Heart right ventricle (tissue), 16 donors: Measurements from ENCODE around the gene SCYL3. TPM values are rescaled to one million over a fixed set of nuclear protein-coding genes. Genes with fewer than 3 reads are reported as not detected.

Source experiments
- ATAC-seq, 8 donors: fragments of 200-7000 bp; cut with Tn5 transposase; one replicate each; pipeline ENCODE4 v1.9.1; 2020; ENCODE audit warnings: mild to moderate bottlenecking in 8 of 8, moderate library complexity in 8 of 8, moderate number of reproducible peaks in 1 of 8
- DNase-seq, 2 donors: peaks; one replicate each; pipeline ENCODE4 v3.0.0-alpha.2; 2020
- H3K27ac ChIP-seq, 10 donors: fragments of 200-600 bp; sonication (generic) in 2 of 10; one replicate each; pipeline versions ENCODE4 v1.5.0 to v1.8.0; 2020 to 2022; ENCODE audit warnings: mild to moderate bottlenecking in 3 of 10
- H3K27me3 ChIP-seq, 7 donors: fragments of 200-600 bp; one replicate each; pipeline ENCODE4 v1.8.0; 2021 to 2022; ENCODE audit warnings: mild to moderate bottlenecking in 2 of 7
- H3K36me3 ChIP-seq, 9 donors: fragments of 200-600 bp; sonication (generic) in 1 of 9; one replicate each; pipeline versions ENCODE4 v1.5.0 to v1.8.0; 2020 to 2022; ENCODE audit warnings: mild to moderate bottlenecking in 2 of 9
- H3K4me1 ChIP-seq, 9 donors: fragments of 200-600 bp; sonication (generic) in 1 of 9; one replicate each; pipeline versions ENCODE4 v1.5.0 to v1.8.0; 2020 to 2022; ENCODE audit warnings: mild to moderate bottlenecking in 4 of 9
- H3K4me3 ChIP-seq, 10 donors: fragments of 200-600 bp; sonication (generic) in 2 of 10; one replicate each; pipeline versions ENCODE4 v1.5.0 to v1.8.0; 2020 to 2022; ENCODE audit warnings: mild to moderate bottlenecking in 7 of 10, moderate library complexity in 2 of 10
- H3K9me3 ChIP-seq, 11 donors: fragments of 200-600 bp in 10 of 11; sonication (generic) in 2 of 11; one replicate each; pipeline versions ENCODE4 v1.5.0 to v1.8.0; 2013 to 2022; ENCODE audit warnings: mild to moderate bottlenecking in 2 of 11, control low read depth in 1 of 11, moderate library complexity in 1 of 11
- CTCF ChIP-seq, 9 donors: fragments of 200-600 bp; sonication (generic) in 2 of 9; IDR thresholded peaks; one replicate each; pipeline versions ENCODE4 v1.5.0 to v1.8.0; 2021 to 2022; ENCODE audit warnings: antibody characterized with exemption in 9 of 9, mild to moderate bottlenecking in 5 of 9, moderate library complexity in 1 of 9
- WGBS, 2 donors: extraction: QIAGEN DNeasy Blood & Tissue Kit; methylation state at CpG; one replicate each; pipeline ENCODE4 v1.1.7; 2013; ENCODE audit warnings: inconsistent platforms in 1 of 2; 5-methylcytosine and 5-hydroxymethylcytosine counted together
- intact Hi-C, 10 donors: fragments of 100-400 bp; cut with DNase I; formaldehyde crosslinking; loops; one replicate each; pipeline versions ENCODE4 v1.11.1 to v1.14.2; 2022
- long read RNA-seq, 3 donors: library from polyadenylated mRNA; unstranded; transcript quantifications; one replicate each; pipeline ENCODE4 v2.0.0, GENCODE V29; 2020 to 2021
- polyA plus RNA-seq, 2 donors: library from polyadenylated mRNA; stranded (reverse); fragments of 200-250 nt; gene quantifications; one replicate each; pipeline ENCODE4 v1.2.3, GENCODE V29; 2013
- total RNA-seq, 10 donors: library from RNA; stranded (reverse); fragmentation: NEBNext Ultra II Directional in 3 of 10; extraction: Animal tissue kit (Norgen Biotek cat#: 25700) in 3 of 10; gene quantifications; one replicate each; pipeline versions ENCODE4 v1.2.1 to v1.2.4, GENCODE V29; 2021 to 2023
- donor health status: Arrhythmogenic right ventricular cardiomyopathy.
- donor health status: ischemic (EF 13 %, LVEDD 7.1; RV severe dilation, severe dysfunction).
- donor health status: healthy with polysubstance abuse.
- donor health status: DM: no; HTN: yes; CAD: no.
- donor health status: DM: no; HTN: no; CAD: no.
- donor health status: ischemic (EF 25% LVEDD 6.9; RV normal size, moderate dysfunction).
- donor health status: ischemic (EF 25% LVEDD 5.7; RV mildly dilated, moderate dysfunction).
- donor health status: healthy.
- donor health status: DM: yes; HTN: yes; CAD: no.
- donor health status: Ischemic cardiomyopathy.
- donor health status: ischemic (EF 35%, LVEDD 5.7; RV mildly dilated, moderate dysfunction).
- donor health status: nonischemic (EF 11% LVEDD 7.7; RV severe dilation, severe dysfunction).
- donor health status: DM: yes; HTN: yes; CAD: no.
- donor health status: PGD.
- donor health status: ischemic (EF 29% LVEDD 5.4; RV normal size, mild dysfunction).
- donor health status: nonischemic (EF 23%, LVEDD 6.1; RV moderate dilation, normal function).

The SCYL3 gene
- total RNA-seq (1 to 10 TPM; 3.3 to 8.9 (median 5.7) TPM), polyA plus RNA-seq (1 to 10 TPM; 2.4 to 3.3 TPM)
- long read RNA-seq, donor 1, full-length matches to known transcripts, result 3 of 5 reads
- long read RNA-seq, donor 1, partial matches to known transcripts, result 1 of 5 reads
- long read RNA-seq, donor 1, other reads (novel, unspliced or antisense), result 1 of 5 reads
- long read RNA-seq, donor 2, full-length matches to known transcripts, result 5 of 6 reads
- long read RNA-seq, donor 2, partial matches to known transcripts, result 0 of 6 reads
- long read RNA-seq, donor 2, other reads (novel, unspliced or antisense), result 1 of 6 reads
- long read RNA-seq, donor 3, full-length matches to known transcripts, result 5 of 16 reads
- long read RNA-seq, donor 3, partial matches to known transcripts, result 7 of 16 reads
- long read RNA-seq, donor 3, other reads (novel, unspliced or antisense), result 4 of 16 reads

GRCh38 chr1:169893645-169894423 is at the start of gene SCYL3:
TSS of gene SCYL3 (minus strand) at chr1:169893896. CDS start at chr1:169888840, 5,056 bp downstream.
- intact Hi-C loops, result loop anchor here in 3 of 10 donors (2.0 to 10.0 kb wide), 3 partner anchors 97 to 181 kb away; partner anchors contain the start of genes KIFAP3 (in 1 of the 3) and METTL18 (in 1 of the 3)
- Histone ChIP-seq H3K27me3 (peaks cover 0 to 10% (median 0%) of the 10 kb centered on the region in 7 donors), H3K27ac (peak within 1 kb of the TSS; percentile 86 to 99 (median 97)), H3K36me3 (peaks cover 0 to 3% (median 0%) of the 10 kb centered on the region in 9 donors), H3K4me3 (peak within 1 kb of the TSS; percentile 85 to 99 (median 96)), H3K4me1 (peaks cover 0 to 29% (median 26%) of the 10 kb centered on the region in 9 donors), H3K9me3 (no peaks in the 10 kb centered on the region)
- DNase-seq, result peak; percentile 87 to 97
- 0 to 1% methylated on average over 39 to 52 of the region's 52 CpGs for WGBS, 2 donors
- TF ChIP-seq CTCF (IDR thresholded peaks at IDR 0.05), result peak in 1 of 9 donors; percentile 12
- ATAC-seq, result peak; percentile 98 to 100 (median 99)

GRCh38 chr1:169941982-169942830 is 48.5 kb upstream of the SCYL3 start:
- H3K4me1 ChIP-seq, result no peaks in the 10 kb centered on the region
- WGBS, 2 donors, result 84 to 89% methylated on average over 2 of the region's 2 CpGs
- TF ChIP-seq CTCF (IDR thresholded peaks at IDR 0.05), result no peak
- DNase-seq (no peak), ATAC-seq (no peak)
- H3K4me3 ChIP-seq, result no peak overlapping the region
- no peaks in the 10 kb centered on the region for H3K9me3 ChIP-seq
- no peak overlapping the region for H3K27ac ChIP-seq
- H3K27me3 ChIP-seq, result no peaks in the 10 kb centered on the region
- peaks cover 0 to 14% (median 0%) of the 10 kb centered on the region in 9 donors for H3K36me3 ChIP-seq
- intact Hi-C loops, result loop anchor here in 1 of 10 donors (10.0 kb wide), 2 partner anchors 1537 to 1933 kb away; no protein-coding TSS in a partner anchor

GRCh38 chr1:169933984-169934725 is 40.5 kb upstream of the SCYL3 start:
- no peaks in the 10 kb centered on the region for H3K36me3 ChIP-seq
- H3K27me3 ChIP-seq, result no peaks in the 10 kb centered on the region
- intact Hi-C loops, result loop anchor here in 3 of 10 donors (5.0 to 10.0 kb wide), 5 partner anchors 601 to 998 kb away; partner anchors contain the start of gene GORAB (in 1 of the 3)
- no peak for DNase-seq
- no peaks in the 10 kb centered on the region for H3K9me3 ChIP-seq
- no peak for TF ChIP-seq CTCF (IDR thresholded peaks at IDR 0.05)
- peaks cover 0 to 13% (median 0%) of the 10 kb centered on the region in 9 donors for H3K4me1 ChIP-seq
- WGBS, 2 donors, result 55 to 59% methylated on average over 7 of the region's 7 CpGs
- ATAC-seq, result no peak
- H3K4me3 ChIP-seq, result no peak overlapping the region
- no peak overlapping the region for H3K27ac ChIP-seq
